ENCODE measurements around the gene POR.

DNA sequence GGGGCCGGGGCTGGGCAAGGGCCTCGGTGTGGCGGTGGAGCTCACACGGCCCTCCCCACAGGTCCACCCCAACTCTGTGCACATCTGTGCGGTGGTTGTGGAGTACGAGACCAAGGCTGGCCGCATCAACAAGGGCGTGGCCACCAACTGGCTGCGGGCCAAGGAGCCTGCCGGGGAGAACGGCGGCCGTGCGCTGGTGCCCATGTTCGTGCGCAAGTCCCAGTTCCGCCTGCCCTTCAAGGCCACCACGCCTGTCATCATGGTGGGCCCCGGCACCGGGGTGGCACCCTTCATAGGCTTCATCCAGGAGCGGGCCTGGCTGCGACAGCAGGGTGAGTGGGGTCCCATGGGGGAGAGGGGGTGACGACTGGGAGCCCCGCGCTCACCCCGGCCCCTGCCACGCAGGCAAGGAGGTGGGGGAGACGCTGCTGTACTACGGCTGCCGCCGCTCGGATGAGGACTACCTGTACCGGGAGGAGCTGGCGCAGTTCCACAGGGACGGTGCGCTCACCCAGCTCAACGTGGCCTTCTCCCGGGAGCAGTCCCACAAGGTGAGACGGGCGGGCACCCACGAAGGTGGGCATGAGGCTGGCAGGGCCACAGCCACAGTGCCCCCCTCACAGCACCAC, 70.7 kb downstream of the POR start:
- TF ChIP-seq, protein P1, sequence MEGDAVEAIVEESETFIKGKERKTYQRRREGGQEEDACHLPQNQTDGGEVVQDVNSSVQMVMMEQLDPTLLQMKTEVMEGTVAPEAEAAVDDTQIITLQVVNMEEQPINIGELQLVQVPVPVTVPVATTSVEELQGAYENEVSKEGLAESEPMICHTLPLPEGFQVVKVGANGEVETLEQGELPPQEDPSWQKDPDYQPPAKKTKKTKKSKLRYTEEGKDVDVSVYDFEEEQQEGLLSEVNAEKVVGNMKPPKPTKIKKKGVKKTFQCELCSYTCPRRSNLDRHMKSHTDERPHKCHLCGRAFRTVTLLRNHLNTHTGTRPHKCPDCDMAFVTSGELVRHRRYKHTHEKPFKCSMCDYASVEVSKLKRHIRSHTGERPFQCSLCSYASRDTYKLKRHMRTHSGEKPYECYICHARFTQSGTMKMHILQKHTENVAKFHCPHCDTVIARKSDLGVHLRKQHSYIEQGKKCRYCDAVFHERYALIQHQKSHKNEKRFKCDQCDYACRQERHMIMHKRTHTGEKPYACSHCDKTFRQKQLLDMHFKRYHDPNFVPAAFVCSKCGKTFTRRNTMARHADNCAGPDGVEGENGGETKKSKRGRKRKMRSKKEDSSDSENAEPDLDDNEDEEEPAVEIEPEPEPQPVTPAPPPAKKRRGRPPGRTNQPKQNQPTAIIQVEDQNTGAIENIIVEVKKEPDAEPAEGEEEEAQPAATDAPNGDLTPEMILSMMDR (IDR thresholded peaks at IDR 0.05; ENCODE audit: poor library complexity, severe bottlenecking): no peak
- no peak for TF ChIP-seq EZH2 (IDR thresholded peaks at IDR 0.05; ENCODE audit: borderline replicate concordance, insufficient read depth, low read length, poor library complexity, severe bottlenecking)
- no peak for TF ChIP-seq TAF1 (IDR thresholded peaks at IDR 0.05; ENCODE audit: low read depth)
- no peak for TF ChIP-seq SMC3 (conservative IDR thresholded peaks at IDR 0.05; ENCODE audit: poor library complexity)

All from neural cell (in vitro differentiated cells).